GM19455 (cell line): ENCODE results near the gene DCTN5.

Source experiments
- ATAC-seq: cut with Tn5 transposase; IDR thresholded peaks from one replicate; pipeline ENCODE4 v1.9.1; 2021; ENCODE audit not compliant: unreplicated experiment

Gene DCTN5

GRCh38 chr16:23651943-23652468 lies 10.7 kb downstream of the DCTN5 start:
- no peak for ATAC-seq

- no peak for ATAC-seq
These were observed 22.7 kb downstream of the DCTN5 start for GRCh38 chr16:23663918-23664317.

GRCh38 chr16:23666571-23667354 lies 25.5 kb downstream of the DCTN5 start:
- ATAC-seq, result no peak

DNA sequence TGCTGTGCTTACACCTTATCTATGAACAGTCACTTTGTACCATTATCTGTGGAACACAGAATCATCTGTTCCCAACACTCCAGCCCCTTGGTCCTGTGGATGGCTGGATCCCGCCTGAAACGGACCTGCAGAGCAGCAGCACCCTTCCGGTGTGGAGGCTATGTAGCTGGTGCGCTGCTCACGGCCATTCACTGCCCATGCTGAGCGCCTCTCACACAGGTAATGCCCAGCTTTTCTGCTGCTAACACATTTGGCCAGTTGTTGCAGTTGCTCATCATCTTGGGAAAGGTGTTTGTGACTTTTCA lies 26.0 kb downstream of the DCTN5 start:
- no peak for ATAC-seq

DNA sequence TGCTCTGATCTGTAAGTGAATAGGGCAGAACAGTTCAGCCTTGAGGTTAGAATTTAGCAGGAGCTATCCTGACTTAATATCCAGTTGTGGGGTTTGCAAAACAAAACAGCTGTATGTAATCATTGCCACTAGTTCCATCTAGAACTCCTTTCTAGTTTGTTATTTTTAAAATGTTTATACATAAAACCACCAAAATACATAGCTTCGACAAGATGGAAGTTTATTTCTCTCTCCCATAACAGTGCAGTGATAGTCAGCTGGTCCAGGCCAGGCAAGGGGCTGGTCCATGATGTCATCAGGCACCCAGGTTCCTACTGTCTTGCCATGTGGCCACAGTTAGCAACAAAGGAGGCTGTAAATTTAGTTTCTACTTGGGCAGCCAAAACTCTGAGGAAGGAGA lies 27.0 kb downstream of the DCTN5 start:
- no peak for ATAC-seq

DNA sequence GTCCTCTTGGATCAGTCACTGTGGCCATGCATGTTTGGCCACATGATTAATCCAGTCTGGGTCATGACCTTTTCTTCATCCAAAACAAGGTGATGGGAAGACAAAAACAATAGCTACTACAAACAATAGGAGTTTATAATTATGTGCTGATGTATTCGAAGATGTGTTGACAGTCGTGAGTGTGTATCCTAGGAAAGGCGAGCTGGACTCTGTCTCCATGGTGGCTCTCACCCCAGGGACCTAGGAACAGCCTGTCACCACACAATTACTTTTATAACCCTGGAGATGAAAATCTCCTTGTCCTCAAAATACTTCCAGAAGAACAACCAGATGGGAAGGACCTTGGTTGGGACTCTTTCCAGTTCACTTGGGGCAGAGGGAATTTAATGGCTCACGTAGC lies 27.6 kb downstream of the DCTN5 start:
- no peak for ATAC-seq

DNA sequence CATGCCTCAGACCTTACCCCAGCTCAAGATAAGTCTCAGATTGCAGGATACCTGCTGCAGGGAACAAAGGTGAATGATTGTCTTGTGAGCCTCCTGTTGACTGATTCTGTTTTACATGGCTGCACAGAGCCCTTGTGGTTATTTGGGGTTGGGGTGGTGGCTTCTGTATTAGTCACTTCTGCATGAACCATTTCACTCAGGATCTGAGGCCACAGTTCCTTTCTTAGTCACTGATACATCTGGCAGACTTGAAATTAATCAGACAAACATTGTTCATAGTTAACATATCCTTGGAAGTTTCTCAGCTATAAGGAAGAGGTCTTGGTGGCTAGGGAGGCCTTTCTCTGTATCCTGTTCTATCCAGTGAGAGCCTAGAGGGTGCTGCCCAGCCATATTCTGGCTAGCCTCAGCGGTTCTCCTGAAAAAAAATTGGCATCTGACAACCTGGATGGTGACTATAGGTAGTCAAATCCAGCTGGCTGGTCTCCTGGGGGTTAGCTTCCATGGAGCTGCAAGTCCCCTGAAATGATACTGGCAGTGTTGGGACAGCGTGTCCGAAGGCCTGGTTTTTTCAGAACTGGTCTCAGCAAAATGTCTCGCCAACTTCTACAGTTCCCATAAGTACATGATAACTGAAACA lies 29.0 kb downstream of the DCTN5 start:
- ATAC-seq, result peak; percentile 91

GRCh38 chr16:23673971-23674614 lies 32.8 kb downstream of the DCTN5 start:
- ATAC-seq, result no peak

DNA sequence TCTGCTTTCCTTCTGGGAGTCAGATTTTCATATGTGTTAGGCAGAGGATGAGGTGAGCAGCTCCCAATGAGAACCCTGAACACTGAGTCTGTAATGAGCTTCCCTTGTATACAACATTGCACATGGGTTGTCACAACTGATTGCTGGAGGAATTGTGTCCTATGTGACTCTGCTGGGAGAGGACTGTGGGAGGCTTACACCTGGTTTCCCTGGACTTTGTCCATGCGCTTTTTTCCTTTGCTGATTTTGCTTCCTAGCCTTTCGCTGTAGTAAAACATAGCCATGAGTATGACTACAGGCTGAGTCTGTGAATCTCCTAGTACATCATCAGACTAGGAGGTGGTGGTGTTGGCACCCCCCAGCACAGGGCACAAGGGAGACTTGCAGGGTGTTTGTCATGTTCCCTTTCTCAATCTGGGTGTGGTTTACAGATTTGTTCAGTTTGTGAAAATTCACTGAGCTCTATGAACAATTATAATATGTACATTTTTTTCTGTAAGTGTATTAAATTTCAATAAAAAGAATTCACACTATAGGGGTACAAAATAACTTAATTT lies 35.7 kb downstream of the DCTN5 start:
- ATAC-seq, result no peak

DNA sequence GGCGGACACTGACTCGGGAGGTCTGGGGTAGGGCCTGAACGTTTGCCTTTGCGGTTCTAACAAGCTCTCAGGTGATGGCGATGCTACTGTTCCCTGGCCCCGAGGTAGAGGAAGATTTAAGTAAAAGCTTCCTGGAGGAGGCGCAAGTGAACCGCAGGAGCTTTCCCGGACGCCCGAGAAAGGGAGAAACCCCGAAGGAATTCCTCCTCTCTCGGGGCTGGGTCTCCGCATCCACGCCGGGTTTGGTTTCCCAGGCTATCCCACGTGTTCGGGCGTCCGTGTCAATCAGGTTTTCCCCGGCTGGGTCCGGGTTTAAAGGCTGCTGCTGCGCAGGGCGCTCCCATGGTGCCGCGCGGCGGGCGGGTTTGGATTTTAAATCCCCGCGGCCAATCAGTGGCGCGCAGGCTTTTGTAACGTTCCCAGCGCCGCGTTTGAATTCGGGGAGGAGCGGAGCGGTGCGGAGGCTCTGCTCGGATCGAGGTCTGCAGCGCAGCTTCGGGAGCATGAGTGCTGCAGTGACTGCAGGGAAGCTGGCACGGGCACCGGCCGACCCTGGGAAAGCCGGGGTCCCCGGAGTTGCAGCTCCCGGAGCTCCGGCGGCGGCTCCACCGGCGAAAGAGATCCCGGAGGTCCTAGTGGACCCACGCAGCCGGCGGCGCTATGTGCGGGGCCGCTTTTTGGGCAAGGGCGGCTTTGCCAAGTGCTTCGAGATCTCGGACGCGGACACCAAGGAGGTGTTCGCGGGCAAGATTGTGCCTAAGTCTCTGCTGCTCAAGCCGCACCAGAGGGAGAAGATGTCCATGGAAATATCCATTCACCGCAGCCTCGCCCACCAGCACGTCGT lies 37.4 kb downstream of the DCTN5 start, which contains the start of gene PLK1:
TSS of gene PLK1 (plus strand) at position 460 of the 844 bp plus-strand sequence. CDS start at position 504, 44 bp downstream.
- ATAC-seq, result peak; percentile 83

DNA sequence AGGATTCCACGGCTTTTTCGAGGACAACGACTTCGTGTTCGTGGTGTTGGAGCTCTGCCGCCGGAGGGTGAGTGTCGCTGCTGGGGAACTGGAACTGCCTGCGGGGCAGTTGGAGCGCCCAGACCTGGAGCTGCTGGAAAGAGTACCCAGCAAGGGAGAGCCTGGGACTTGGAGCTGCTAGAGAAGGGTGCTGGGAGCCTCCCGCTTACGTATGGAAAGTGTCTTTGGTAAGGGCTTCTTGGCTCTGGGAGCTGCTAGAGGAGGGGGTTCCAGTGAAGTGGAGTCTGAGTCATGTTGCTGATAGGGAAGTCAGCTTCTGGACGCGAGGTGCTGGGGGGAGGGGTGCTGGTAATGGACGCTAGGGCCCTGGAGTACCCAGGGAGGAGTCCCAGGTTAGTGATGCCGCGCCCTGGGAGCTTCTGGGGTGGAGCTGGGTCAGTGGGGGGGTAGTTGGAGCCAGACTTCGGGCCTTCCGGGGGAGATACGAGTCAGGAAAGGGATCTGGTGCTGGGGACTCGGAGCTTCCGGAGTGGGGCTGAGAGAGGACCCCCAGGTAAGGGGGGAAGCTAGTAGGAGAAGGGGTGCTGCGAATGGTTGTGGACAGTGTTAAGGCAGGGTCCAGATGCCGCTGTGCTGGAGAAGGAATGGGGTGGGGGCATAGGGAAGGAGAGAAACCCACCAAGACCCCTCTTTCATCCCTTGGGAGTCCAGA lies 38.2 kb downstream of the DCTN5 start:
- peak; percentile 19 for ATAC-seq

DNA sequence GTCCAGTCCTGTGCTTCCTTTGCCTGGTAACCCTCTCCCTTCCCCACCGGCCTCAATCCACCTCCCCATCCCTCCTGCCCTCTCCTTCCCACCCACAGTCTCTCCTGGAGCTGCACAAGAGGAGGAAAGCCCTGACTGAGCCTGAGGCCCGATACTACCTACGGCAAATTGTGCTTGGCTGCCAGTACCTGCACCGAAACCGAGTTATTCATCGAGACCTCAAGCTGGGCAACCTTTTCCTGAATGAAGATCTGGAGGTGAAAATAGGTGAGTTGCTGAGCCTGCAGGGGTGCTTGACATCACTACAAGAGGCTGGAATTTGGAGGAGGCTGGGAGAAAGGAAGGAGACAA lies 38.7 kb downstream of the DCTN5 start:
- no peak for ATAC-seq

GRCh38 chr16:23682181-23682580 lies 40.9 kb downstream of the DCTN5 start:
- ATAC-seq, result no peak

- ATAC-seq, result no peak
These were observed 42.2 kb downstream of the DCTN5 start for GRCh38 chr16:23683487-23683886.

DNA sequence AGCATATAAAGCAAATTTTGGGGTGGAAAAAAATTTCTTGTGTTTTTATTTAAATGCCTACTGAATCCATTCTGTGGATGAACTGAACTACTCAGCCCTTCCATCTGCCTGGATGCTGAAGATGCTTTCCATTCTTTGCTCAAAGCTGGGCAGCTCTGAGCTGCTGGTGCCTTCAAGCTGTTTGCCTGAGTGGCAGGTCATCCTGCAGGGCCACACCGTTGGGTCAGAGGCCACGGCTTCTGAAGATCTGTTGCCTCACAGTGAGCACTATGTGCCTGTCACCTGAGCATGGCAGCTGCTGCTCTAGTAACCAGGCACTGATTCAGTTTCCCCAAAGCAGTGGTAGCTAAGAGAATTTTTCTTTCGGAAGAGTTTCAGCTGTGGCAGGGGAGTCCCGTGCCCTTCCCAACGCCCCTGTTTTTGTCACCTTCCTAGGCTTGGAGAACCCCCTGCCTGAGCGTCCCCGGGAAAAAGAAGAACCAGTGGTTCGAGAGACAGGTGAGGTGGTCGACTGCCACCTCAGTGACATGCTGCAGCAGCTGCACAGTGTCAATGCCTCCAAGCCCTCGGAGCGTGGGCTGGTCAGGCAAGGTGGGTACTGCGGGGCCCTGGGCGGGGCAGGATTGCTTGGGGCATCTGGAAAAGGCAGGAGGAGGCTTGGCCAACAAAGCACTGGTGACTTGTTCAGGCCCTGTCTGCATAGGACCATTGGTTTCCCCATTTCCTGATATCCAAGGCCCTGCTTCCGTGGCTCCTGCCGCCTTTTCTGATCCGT lies 46.0 kb downstream of the DCTN5 start:
- ATAC-seq, result no peak

DNA sequence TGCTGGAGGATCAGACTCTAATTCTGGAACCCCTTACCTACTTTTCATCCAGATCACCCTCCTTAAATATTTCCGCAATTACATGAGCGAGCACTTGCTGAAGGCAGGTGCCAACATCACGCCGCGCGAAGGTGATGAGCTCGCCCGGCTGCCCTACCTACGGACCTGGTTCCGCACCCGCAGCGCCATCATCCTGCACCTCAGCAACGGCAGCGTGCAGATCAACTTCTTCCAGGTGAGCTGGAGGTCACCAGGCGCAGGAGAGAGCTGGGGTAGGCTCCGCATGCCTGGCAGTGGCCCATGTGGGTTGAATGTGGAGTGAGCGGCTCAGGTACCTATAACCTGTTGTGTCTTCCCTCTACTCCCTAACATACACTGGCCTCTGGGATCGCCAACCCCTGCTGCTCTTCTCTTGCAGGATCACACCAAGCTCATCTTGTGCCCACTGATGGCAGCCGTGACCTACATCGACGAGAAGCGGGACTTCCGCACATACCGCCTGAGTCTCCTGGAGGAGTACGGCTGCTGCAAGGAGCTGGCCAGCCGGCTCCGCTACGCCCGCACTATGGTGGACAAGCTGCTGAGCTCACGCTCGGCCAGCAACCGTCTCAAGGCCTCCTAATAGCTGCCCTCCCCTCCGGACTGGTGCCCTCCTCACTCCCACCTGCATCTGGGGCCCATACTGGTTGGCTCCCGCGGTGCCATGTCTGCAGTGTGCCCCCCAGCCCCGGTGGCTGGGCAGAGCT lies 48.3 kb downstream of the DCTN5 start:
- ATAC-seq, result no peak

DNA sequence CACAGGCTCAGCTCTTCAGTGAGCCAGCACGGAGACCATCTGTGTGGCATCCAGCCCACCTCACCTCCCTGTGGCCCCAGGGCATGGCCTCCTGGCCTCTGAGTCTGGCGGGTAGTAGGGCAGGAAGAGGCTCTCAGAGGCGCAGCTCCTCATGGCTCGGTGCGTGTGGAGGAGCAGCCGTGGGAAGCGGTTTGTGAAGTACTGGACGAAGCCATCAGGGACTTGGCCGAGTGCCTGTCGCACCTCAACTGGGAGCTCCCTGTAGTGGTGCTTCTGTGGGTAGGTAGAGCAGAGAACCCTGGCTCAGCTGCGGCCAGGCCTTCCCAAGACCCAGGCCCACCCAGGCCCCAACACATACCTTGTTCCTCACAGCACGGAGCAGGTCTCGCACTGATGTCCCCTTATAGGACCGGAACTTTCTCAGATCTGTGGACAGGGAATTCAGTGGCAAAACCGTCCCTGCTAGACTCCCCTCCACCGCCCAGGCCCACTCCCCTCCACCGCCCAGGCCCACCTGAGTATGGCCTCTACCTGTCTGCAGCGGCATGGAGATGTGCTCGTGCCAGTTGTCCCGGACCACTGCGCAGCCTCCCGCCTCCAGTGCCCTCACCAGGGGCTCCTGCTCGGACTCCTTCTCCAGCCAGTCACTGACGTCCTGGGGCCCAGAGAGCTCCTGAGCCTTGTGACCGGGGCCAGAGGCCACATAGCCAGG lies 49.7 kb downstream of the DCTN5 start:
- ATAC-seq, result no peak
